GM21619 (cell line): ENCODE measurements around the gene CTF1.
"Not testable (repeated sequence)": the region's sequence is repeated elsewhere in the genome, so short reads cannot be mapped to it uniquely, and the experiment has no call there.

Source experiments
- ATAC-seq: cut with Tn5 transposase; IDR thresholded peaks from one replicate; pipeline ENCODE4 v1.9.1; 2021; ENCODE audit not compliant: unreplicated experiment

The CTF1 gene

GRCh38 chr16:30927789-30928378 lies 31.5 kb downstream of the CTF1 start:
- ATAC-seq: no peak

- ATAC-seq: no peak
Measured at GRCh38 chr16:30928390-30928789, 32.0 kb downstream of the CTF1 start.

DNA sequence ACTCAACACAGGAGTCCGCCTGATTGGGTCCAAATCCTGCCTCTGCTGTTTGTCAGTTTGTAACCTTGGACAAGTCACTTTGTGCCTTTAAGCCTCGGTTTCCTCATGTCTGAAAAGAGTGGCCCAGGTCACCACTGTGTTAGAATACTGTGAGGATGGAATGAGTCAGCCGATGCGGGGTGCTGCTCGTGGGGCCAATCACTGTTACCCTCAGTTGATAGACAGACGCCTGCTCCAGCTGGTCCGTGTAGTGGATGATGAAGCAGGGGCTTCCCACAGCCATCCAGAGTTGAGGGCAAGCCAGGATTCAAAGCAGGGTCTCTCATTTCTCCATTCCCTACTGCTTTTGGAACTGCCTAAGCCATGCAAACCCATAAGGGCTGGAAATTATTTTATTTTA lies 32.8 kb downstream of the CTF1 start:
- ATAC-seq: no peak

- ATAC-seq: no peak
Measured at GRCh38 chr16:30930160-30930571, 33.8 kb downstream of the CTF1 start.

GRCh38 chr16:30931068-30931650 lies 34.7 kb downstream of the CTF1 start:
- ATAC-seq: no peak

DNA sequence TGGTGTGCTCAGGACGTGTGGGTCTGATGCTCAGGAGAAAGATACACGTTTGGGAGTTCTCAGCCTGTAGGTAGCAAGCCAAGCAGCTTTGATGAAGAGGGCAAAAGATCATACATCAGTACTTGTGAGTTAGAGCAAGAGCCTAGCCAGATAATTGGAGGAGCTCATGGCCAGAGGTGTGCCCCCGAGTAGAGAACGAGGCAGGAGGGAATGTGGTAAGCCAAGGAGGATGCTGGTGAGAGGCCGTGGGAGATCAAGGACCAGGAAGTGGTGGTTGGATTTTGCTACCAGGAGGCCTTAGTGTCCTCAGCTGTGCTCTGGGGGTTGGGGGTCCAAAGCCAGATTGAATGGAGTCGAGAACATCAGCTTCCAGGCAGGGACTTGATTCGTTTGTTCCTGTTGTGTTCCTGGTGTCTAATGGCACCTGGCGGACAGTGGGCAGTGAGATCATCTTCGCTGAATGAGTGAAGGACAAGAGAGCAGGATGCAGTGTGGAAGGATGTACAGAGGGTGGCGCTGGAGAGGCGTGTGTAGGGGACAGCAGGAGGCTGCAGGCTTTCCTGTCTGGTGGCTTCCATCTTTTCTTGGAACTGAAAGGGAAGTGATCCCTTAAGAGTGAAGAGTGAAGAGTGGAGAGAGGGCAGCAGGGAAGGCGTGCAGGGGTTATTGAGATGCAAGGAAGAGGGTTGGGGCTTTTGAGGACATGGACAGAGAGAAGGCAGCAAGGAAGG lies 38.6 kb downstream of the CTF1 start:
- no peak for ATAC-seq

GRCh38 chr16:30937692-30938091 lies 41.3 kb downstream of the CTF1 start:
- ATAC-seq: no peak

GRCh38 chr16:30939571-30939970 lies 43.2 kb downstream of the CTF1 start:
- not testable (repeated sequence) for ATAC-seq

DNA sequence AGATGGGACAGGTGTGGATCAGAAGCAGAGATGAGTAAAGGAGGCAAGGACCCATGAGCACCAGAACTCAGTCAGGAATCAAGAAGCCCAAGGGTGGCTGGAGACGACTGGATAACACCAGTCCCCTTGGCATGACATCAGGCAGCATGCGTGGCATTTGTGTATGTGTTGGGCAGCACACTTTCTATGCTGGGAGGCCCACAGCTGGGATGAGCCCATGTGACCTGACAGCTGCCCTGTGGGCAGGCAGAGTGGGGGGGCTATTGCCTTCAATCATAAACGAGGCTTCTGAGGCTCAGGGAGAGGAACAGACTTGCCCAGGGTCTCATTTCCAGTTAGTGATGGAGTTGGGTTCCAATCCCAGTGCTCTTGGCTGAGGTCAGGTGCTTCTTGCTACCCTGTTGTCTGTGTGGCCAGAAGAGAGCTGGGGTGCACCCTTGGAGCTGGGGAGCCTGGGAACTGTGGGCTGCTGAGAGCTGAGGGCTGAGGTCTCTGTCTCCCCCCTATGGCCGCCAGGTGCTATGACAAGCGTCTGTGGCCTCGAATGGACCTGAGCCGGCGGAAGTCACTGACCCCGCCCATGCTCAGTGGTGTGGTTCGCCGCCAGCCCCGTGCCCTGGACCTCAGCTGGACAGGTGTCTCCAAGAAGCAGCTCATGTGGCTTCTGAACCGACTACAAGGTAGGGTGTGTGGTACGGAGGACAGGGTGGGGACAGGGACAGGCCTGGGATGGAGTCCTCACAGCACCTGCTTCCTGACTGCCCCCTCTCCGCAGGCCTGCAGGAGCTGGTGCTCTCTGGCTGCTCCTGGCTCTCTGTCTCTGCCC lies 45.4 kb downstream of the CTF1 start:
- ATAC-seq: peak; percentile 85

GRCh38 chr16:30942426-30942806 lies 46.0 kb downstream of the CTF1 start:
- ATAC-seq: no peak

GRCh38 chr16:30944352-30944751 lies 47.9 kb downstream of the CTF1 start:
- ATAC-seq: no peak

- ATAC-seq: no peak
Measured at GRCh38 chr16:30946671-30947540, 50.5 kb downstream of the CTF1 start.

DNA sequence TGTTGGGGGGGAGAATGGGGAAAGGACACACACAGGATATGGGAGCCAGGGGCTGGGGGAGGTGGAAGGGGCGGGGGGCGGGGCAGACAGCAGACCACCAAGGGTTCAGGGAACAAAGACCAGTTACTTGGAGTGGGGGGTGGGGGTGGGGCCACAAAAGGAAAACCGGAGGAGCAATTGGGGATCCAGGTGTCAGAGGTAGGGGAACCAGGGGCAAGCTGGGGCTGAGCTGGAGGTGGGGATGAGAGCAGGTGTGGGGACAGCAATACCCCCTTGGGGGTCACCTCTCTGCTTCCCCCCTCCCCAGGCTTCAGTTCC lies 51.1 kb downstream of the CTF1 start:
- no peak for ATAC-seq

GRCh38 chr16:30947859-30948666 lies 51.6 kb downstream of the CTF1 start:
- peak; percentile 2 for ATAC-seq

DNA sequence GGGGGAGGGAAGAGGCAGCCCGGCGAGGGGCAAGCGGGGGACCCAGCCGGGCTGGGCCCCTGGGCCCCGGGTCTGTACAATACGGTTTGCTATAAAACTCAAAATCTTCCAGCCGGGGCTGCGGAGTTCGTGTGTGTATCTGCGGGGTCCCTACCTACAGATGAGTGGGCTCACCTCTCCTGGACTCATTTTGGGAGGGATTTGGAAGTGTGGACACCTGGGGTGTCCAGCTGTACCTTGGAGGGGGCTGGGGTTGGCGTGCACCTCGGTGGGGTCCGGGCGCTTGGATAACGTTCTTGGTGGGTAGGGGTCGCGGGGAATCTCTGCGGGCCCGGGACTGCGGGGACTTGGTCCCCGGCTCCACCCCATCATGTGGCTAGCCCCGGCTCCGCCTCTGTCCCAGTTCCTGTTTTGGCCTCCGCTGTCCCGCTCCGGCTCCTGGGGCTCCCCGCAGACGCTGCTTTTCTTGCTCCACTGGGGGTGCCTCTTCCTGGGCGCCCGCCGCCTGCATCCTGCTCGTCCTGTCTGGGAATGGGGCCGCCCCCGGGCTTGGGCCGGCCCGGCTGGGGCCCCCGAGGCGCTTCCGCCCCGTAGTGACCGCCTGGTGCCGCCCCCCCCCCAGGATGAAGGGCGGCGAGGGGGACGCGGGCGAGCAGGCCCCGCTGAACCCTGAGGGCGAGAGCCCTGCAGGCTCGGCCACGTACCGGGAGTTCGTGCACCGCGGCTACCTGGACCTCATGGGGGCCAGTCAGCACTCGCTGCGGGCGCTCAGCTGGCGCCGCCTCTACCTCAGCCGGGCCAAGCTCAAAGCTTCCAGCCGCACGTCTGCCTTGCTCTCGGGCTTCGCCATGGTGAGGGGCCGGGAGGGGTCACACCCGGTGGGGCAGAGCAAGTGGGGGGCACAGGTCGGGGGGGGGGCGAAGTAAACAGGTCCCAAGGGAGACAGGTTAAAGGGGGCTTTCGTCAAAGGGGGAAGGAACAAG lies 52.5 kb downstream of the CTF1 start, which contains the start of gene ORAI3:
TSS of gene ORAI3 (plus strand) at position 402 of the 983 bp plus-strand sequence. CDS start at position 624, 222 bp downstream.
- ATAC-seq: peak; percentile 70

- ATAC-seq: peak; percentile 41
Measured at GRCh38 chr16:30949650-30950515, 53.5 kb downstream of the CTF1 start.

GRCh38 chr16:30950516-30951065 lies 54.2 kb downstream of the CTF1 start:
- ATAC-seq: no peak
